IPS DF 19.7 (cell line): Measurements from ENCODE around the gene TMX1.
"Not testable (repeated sequence)": the region's sequence is repeated elsewhere in the genome, so short reads cannot be mapped to it uniquely, and the experiment has no call there.

Experiments used
- DNase-seq: peaks from one replicate; pipeline ENCODE4 v3.0.0-alpha.2; 2013; ENCODE audit warnings: low read depth, low spot score

Gene TMX1, protein sequence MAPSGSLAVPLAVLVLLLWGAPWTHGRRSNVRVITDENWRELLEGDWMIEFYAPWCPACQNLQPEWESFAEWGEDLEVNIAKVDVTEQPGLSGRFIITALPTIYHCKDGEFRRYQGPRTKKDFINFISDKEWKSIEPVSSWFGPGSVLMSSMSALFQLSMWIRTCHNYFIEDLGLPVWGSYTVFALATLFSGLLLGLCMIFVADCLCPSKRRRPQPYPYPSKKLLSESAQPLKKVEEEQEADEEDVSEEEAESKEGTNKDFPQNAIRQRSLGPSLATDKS

DNA sequence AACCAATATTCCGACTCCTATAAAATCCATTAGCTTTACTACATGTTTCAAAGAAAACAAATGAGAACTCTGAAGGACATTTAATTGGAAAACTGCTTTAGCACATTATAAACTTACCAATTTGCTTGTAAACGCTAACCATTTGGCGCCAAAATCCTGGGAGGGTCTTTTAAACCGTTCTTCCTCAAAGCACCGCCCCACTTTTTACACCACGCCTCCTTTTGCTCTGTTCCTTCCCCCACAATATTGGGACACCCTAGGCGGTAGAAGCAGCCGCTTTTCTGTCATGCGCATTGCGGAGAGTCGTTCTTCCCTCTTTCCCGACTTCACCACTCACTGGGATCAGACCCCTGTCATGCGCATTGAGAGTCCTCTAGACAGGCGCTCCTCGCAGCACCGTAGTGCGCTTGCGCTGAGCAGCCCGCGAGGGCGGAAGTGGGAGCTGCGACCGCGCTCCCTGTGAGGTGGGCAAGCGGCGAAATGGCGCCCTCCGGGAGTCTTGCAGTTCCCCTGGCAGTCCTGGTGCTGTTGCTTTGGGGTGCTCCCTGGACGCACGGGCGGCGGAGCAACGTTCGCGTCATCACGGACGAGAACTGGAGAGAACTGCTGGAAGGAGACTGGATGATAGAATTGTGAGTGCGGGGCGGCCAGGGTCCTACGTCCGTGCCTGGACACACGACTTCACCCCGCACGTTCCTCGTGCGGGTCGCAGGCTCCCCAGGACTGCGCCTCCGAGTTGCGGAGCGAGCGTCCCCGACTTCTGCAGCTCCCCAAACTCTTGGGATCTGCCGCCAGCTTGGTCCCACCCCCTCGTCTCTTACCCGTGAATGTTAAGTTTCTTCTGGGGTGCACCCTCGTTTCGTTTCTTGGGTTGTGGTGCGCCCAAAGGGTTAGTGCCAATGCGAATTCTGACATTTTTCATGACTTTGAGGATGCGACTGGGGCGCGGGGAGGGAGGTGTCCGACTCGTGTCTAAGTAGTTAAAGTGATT is at the start of gene TMX1:
Gene TMX1 (plus strand): TSS at position 435 of the 991 bp plus-strand sequence. CDS start 46 bp downstream, at position 481.
- DNase-seq, result peak; percentile 99

DNA sequence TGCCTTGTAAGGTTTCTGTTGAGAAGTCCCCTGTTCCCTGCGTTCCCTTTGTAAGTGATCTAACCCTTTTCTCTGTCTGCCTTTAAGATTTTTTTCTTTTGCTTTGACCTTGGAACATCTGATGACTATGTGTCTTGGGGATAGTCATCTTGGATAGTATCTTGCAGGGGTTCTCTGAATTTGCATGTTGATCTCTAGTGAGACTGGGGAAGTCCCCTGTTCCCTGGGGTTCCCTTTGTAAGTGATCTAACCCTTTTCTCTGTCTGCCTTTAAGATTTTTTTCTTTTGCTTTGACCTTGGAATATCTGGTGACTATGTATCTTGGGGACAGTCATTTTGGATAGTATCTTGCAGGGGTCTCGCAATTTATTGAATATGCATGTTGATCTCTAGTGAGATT is 38.2 kb upstream of the TMX1 start:
- DNase-seq, result no peak

DNA sequence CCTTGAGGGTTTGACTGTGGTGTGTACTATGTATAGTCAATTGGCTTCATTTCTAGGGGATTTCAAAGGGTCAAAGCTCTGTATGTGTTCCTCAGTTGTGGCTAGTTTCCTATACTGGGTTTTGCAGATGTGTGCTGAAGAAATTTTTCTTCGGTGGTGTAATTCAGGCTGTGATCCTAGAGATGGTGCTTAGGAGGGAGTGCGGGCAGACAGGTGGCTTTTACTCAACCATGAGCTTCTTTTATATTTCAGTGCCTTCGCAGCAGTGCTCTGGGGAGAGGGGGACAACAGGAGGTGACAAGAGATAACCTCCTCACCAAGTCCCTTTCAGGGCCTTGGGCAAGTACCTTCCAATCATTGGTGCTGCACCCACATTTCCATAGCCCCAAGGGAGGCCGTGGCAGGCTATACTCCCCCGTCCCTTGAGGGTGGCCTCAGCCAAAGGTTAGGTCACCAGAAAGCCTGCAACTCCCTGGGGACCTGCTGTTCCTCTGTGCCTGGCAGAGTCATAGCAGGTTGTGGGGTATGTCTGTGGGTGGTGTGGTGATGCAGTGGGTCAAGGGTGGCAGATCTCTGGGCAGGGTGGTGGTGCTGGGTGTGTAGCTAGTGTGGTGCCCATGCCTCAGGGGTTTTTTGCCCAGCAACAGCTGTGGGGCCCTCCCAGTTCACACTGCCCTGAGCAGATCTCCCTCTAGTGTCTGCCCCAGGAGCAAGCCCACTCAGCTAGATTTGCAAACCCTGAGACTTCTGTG is 37.0 kb upstream of the TMX1 start:
- DNase-seq, result no peak

DNA sequence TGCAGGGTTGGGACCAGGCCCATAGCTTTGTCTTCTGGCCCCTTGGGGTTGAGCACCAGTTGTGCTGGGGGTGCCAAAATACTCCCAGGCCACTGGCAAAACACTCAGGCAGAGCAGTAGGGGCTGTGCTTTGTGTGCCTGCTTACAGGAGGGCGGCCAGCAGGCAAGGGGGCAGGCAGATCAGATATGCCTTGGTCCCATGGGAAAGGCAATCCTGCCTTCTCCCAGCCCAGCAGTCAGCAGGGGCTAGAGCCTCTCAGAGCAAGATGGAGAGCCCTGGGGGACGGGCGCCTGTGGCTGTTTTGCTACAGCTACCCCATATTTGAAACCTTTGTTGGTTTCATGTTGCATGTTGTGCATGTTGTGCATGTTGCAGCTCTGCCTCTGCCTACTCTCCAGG is 36.2 kb upstream of the TMX1 start:
- DNase-seq, result no peak

DNA sequence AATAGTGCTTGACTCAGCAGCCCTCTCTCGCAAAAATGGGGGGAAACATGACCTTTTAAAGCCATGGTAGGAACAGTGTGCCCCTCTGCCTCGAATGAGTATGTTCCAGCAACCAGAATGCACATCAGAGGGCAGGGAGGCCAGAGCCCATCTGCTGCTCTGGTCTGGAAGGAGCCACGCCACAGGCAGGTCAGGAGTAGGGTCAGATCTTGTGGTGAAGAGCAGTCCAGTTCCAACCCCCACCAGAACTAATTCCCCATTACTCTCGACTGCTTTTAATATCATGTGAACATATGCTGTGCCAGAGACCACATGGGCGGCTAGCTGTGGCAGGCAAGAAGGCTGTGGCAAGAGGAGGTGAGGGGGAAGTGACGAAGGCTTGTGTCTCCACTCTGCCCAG is 34.6 kb upstream of the TMX1 start:
- DNase-seq, result no peak

DNA sequence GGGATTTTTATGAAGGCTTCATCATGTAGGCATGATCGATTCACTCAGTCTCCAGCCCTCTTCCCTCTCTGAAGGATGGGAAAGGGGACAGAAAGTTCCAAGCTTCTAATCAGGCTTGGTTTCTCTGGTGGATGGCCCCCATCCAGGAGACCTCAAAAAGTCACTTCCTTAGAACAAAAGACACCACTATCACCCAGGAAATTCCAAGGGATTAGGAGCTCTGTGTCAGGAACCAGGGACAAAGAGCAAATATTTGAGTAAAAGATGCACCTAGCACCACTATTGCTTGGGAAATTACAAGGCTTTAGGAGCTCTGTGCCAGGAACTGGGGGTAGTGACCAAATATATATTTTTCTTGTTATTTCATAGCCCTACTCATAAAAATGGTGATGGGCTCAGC is 33.6 kb upstream of the TMX1 start:
- peak; percentile 3 for DNase-seq

DNA sequence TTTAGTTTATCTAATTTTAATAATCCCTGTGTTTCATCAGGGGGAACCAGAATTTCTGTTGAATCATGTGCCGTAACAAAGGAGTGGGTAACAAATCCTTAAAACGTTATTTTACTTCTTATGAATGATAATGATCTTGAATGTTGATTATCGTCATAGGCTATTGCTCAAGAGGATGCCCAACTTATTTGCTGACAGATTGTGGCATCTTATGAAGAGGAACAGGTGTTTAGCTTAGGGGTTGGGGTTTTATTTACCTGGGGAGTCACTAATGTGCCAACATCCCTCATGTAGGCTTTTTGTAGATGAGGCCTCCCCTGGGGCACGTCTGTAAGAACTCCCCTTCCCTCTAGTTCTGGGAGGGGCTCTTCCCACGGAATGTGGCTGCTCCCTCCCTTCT is 32.4 kb upstream of the TMX1 start:
- no peak for DNase-seq

DNA sequence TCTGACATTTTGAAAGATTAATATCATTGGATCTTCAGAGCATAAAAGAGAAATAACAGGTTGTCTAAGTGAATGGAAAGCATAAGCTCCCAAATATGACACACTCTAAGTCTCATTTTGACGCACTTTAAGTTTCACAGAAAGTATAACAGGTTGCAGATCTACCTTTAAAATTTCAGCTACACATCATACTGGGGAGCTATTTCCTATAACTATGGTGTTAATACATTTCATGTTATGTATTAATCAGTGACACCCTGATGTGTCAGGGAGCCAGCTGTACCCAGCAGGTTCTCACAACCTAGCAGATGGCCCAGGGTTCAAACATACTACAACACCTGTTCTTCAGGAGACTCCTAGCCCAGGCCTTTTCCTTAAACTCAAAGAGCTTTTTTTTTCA is 31.1 kb upstream of the TMX1 start:
- no peak for DNase-seq

DNA sequence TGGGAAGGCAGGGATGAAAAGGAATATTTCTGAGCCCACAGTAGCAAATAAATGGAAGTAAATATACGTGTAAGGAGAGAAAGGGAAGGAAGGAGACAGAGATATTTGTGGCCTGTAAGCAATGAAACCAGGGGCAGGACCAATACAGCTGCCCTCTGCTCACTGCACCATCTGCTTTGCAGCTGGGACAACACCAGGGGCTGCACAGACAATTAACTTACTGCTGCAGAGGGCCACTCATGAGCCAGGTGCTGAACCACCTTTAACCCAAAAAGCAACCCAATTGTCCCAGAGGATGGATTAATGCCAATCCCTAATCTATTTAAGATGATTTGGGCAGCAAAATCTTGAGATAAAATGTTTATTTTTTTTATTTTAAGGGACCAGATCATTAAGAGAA is 30.6 kb upstream of the TMX1 start:
- no peak for DNase-seq

DNA sequence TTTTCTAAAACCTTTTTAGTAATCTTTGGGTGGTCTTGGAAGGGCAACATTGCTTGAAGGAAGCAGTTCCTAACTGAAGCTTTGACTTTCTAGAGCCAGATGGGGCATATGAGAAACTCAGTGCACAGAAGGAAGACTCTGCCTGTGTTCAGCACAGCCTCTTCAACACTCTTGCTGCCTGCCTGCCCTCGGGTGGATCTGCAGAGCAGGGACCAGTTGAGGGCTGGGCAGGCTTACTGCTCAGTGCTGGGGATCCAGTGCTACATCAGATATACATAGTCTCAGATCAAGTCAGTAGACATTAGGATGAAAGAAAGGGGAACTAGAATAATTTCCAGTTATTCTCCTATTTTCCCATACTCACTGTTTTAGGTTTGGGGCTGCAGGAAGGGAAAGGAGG is 29.5 kb upstream of the TMX1 start:
- no peak for DNase-seq

DNA sequence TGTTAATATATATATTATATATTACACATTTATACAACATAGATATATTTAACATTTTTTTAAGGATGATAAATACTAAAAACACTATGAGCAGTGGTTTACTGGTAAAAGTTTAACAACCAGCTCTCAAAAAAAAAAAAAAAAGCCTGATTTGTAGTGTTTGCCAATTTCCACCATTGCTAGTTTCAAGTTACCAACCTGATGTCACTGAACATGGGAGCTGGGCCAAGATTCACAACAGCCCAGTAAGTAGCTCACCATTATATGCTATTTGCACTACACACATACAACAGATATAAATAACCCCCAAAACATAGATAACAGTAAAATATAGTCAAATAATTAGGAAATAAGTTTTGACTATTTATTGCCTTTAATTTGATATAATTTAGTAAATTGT is 28.9 kb upstream of the TMX1 start:
- DNase-seq, result no peak

DNA sequence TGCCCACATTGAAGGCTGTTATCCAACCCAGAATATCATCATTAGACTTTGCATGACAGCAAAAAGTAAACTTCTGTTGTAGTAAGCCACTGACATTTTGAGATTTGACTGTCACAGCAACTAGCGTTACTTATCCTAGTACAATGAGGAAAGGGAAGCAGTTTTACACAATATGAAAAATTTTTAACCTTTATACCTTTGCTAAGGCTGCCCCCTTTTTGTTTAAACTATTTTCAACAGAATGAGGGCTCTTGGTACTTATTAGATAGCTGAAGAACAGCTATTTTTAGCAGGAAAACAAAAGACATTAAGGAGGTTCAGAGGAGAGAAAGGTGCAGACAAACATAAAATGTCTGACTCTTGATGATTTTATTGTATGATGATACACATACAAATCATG is 23.4 kb upstream of the TMX1 start:
- no peak for DNase-seq

DNA sequence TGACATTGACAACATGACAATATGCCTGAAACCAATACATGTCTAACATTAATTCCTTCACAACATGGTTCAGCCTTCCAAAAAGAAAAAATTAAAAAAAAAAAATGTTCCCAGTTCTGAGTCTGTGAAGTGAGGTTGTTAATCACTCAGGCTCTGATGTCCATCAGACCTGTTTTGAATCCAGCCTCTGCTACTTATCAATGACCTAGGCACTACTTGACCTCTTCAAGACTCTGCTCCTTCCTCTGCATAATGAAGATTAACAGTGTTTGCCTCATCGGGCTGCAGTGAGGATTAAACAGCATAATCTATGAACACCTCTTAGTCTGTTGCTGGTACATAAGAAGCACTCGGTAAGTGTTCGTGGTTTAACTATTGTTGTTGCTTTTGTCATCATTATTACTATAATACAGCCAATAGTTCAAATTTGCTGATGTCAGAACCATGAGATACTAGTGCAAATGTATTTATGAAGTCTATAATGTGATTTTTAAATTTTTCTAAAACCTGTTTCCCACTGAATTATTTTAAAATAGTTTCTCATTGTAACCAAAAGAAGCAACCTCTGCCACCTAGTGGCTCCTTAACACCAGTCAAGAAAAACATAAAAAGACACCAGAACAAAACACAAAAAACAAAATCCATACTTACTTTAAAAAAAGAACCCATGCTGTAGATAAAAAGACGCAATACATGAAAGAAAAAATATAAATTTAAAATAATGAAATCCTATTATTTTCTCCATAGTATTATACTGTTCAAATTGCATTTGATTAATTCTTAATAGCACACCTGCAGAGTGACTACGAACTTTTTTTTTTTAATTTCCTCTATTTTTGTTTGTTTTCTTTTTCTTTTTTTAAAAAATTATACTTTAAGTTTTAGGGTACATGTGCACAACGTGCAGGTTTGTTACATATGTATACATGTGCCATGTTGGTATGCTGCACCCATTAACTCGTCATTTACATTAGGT is 20.3 kb upstream of the TMX1 start:
- DNase-seq, result no peak

DNA sequence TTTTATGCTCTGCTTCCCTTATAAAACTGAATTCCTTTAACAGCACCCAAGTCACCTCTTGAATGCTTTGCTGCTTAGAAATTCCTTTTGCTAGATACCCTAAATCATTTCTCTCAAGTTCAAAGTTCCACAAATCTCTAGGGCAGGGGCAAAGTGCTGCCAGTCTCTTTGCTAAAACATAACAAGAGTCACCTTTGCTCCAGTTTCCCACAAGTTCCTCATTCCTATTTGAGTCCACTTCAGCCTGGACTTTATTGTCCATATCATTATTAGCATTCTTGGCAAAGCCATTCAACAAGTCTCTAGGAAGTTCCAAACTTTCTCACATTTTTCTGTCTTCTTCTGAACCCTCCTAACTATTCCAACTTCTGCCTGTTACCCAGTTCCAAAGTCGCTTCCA is 16.6 kb upstream of the TMX1 start:
- DNase-seq, result not testable (repeated sequence)

DNA sequence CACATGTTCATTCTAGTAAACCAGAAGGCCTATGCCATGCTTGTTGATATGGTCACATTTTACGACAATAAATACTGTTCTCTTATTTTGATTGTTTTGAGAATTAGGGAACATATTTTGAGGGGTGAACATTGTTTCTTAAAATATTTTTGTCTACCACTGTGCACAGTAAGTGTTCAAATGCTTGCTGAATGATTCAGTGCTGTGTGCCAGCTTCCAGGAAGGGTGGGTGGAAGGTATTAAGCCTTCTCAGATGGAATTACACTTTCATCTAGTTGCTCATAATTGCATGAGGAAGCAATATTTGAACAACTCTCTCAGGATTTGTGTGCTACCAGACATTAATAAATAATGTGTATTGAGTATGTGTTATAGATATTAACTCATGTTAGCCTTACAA is 15.5 kb upstream of the TMX1 start:
- no peak for DNase-seq

DNA sequence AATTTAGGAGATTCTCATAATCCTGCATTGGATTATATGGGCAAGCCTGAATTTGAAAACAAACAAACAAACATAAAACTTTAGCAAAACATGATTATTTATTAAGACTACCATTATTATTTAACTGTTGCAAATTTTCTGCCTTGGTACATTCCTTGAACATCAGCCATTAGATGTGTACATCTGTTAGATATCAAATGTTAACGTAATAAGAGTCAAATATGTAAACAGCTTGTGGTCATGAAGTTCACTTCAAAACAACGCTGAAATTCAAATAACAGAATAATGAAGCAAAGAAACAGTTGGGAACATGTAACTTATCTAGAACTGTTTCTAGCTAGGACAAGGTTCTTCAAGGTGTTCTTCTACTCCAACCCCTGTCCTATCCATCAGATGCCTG is 14.3 kb upstream of the TMX1 start:
- DNase-seq, result no peak

DNA sequence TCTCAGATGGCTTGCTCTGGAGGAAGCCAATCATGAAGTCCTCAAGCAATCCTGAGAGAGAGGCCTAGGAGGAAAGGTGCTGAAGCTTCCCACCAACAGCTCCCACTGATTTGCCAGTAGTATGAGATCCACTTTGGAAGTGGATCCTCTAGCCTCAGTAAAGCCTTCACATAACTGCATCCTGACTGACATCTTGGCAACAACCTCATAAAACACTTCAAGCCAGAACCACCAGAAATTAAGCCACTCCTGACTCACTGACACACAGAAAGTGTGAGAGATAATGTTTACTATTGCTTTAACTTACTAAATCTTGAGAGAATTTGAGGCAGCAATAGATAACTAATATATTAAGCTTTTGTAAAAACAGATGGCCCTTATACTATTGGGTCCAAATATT is 11.7 kb upstream of the TMX1 start:
- DNase-seq, result no peak

DNA sequence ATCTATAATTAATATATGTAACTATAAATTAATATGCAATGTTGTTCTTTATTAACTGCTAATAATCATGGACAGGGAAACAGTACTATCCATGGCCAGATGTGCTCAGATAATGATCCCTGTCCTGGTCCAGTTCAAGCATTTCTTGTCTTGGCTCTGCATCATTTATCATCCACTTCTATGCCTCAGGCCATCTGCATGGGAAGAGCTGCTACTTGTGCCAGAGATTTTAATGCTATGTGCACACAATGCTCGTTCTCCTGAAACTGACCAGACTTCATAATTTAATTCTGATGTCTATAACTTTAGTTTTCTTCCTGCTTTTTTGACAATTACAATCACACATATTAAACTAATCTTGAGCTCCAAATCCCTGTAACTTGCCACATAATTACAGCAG is 11.2 kb upstream of the TMX1 start:
- no peak for DNase-seq

DNA sequence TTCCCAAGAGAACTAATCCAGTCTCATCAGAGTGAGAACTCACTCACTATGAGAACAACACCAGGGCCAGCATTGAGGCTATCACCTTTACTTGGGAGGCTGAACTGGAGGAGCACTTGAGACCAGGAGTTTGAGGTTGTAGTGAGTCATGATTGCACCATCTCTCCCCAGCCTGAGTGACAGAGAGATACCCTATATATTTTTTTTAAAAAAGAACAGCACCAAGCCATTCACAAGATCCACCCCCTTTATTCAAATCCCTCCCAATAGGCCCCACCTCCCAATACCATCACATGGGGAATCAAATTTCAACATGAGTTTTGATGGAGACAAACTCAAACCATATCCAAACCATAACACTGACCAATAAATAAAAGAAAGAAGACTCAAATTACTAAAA is 3.7 kb upstream of the TMX1 start:
- DNase-seq, result no peak

DNA sequence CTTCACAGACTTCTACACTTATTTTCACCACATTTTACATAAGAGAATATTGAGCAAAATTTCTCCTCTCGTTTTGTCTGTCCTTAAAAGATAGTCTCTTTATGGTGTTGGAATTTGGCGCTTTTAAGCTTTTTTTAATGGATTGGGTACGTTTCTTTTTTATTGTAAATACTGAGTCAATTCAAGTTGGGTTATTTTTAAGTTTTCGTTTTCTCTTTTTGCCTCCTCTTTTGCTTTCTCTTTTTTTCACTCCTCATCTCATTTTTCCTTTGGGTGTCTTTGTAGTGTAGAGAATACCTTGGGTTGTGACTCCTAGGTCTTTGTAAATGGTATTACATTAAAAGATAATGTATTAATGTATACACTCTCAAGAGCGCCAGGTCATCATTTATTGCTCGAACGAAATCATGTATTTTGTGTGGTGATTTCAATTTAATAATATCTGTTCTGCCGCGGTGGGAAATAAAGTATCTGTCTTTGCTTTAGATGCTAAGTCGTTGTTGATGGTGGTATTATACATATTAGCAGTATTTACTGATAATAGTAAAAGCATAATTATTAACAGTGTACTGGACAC is 845 bp downstream of the TMX1 start:
- DNase-seq, result no peak
